Measurements from ENCODE around the gene PCSK4.

Gene PCSK4

DNA sequence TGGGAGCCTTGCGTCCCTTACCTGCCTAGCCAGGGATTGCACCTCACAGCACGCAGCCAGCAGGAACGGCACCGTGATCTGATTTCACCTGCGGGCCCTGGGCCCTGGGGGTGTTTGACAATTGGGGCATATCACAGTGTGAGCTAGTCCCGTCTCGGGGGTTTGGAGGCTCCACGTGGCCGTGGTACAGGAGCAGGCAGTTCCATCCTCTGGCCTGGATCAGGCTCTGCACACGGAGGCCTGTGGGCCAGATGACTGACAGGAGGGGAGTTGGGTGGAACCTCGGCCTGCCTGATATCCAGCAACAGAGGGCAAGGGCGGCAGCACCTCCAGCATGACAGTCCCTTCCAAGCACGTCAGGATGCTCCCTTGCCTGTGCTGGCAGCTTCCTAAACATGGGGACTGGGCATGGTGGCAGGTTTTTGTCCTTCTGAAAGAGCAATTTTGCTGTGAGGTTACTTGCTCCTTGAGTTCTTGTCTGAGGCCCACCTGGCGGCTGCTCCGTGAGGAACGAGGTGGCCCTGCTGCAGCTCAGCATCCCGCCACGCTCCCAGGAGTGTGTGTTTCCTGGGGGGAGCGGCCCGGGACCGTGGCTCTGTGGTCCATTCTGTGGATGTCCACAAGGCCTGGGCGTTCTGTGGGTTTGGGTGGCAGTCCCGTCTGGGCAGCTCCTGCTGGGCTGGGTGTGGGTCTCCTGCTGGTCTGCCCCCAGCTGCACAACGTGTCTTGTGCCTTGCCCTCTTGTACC is 58.2 kb downstream of the PCSK4 start:
- DNase-seq (ENCODE audit: low read depth, low spot score), result no peak
- no peak overlapping the region for H3K4me3 ChIP-seq (ENCODE audit: low read depth, low read length)
- ChIA-PET CTCF (interaction anchor here (1.0 to 1.7 kb wide), 2 partner anchors 13 to 16 kb away, joined by 3 to 7 read pairs; no protein-coding TSS in a partner anchor), POLR2A (no interaction called here)
- no peak for TF ChIP-seq CTCF (IDR thresholded peaks at IDR 0.05; ENCODE audit: insufficient read depth, low read length, missing control alignments)
